ENCODE data around the gene SCUBE1.

Gene SCUBE1

GRCh38 chr22:43242627-43243026, 100.5 kb downstream of the SCUBE1 start:
- H3K4me3 ChIP-seq (ENCODE audit: low read depth, low read length): no peak overlapping the region
- no peak for DNase-seq (ENCODE audit: low read depth)
- TF ChIP-seq, protein P1, sequence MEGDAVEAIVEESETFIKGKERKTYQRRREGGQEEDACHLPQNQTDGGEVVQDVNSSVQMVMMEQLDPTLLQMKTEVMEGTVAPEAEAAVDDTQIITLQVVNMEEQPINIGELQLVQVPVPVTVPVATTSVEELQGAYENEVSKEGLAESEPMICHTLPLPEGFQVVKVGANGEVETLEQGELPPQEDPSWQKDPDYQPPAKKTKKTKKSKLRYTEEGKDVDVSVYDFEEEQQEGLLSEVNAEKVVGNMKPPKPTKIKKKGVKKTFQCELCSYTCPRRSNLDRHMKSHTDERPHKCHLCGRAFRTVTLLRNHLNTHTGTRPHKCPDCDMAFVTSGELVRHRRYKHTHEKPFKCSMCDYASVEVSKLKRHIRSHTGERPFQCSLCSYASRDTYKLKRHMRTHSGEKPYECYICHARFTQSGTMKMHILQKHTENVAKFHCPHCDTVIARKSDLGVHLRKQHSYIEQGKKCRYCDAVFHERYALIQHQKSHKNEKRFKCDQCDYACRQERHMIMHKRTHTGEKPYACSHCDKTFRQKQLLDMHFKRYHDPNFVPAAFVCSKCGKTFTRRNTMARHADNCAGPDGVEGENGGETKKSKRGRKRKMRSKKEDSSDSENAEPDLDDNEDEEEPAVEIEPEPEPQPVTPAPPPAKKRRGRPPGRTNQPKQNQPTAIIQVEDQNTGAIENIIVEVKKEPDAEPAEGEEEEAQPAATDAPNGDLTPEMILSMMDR (IDR thresholded peaks at IDR 0.05; ENCODE audit: control insufficient read depth, extremely low read depth, insufficient read depth): no peak

DNA sequence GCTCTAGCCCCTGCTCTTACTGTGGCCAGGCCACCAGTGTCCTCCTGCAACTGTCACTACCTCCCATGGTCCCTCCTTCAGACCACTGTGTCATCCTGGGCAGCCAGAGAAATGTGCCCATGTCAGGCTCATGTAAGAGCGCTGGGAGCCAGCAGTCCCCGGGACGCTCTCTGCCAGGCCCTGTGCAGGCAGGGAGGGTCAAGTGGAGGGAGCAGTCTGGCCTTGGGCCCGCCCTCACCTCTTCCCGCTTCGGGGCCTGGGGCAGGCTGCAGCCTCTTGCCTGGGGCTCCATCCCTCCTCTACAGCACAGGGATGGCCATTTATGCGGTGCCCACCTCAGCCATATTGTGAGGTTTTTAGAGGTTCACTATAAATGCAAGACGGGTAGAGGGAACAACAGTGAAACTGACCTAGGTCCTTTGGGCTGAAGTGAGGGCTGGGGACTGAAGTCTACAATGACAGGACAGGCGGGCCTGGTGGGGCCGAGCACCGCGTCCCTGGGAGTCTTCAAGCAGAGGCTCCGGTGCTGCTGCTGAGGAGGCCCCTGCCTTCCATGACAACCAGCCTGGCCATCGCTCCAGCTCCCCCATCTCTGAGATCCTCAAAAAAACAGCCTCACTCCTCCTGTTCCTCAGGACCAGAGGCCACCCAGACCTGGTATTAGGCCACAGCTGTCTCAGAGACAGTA, 101.3 kb downstream of the SCUBE1 start:
- DNase-seq (ENCODE audit: low read depth): no peak
- TF ChIP-seq, protein P1 (IDR thresholded peaks at IDR 0.05; ENCODE audit: control insufficient read depth, extremely low read depth, insufficient read depth): no peak
- no peak overlapping the region for H3K4me3 ChIP-seq (ENCODE audit: low read depth, low read length)

DNA sequence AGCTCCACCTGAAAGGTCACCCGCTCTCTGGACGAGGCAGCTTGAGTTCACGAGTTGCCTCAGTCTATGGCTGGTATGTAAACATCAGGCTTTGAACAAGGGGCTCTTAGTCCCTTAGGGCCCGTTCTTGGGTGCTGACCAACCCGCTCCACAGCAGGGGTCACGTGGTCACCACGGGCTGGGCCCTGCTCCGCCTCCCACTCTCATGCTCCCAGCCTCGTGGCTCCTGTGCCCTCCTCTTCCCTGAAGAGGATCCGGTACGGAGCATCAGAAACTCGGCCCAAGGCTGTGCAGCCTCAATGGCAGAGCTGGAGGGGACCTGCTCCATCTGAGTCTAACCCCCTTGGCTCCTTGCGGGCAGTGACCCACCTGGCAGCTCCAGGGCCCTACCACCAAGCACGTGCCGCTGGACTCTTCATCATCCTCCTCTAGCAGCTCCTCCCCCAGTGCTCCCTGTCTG, 102.0 kb downstream of the SCUBE1 start:
- DNase-seq (ENCODE audit: low read depth): no peak
- TF ChIP-seq, protein P1 (IDR thresholded peaks at IDR 0.05; ENCODE audit: control insufficient read depth, extremely low read depth, insufficient read depth): no peak

DNA sequence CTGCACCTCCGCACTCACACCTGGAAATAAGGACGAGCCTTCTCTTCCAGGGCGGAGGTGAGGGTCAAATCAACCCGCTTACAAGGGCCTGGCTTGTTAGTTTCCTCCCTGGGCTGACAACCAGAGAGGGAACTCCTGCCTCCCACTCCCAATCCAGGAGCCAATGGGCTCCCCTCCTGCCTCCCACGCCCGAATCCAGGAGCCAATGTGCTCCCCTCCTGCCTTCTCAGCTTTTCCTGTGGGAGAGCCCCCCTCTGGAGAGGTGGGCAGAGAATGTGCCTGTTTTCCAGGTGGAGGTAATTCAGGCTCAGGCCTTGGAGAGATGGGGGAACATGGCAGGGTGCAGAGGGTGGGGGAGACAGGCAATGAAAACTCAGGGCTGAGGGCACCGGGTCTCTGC, 102.6 kb downstream of the SCUBE1 start:
- H3K4me3 ChIP-seq (ENCODE audit: low read depth, low read length): no peak overlapping the region
- no peak for DNase-seq (ENCODE audit: low read depth)
- TF ChIP-seq, protein P1 (IDR thresholded peaks at IDR 0.05; ENCODE audit: control insufficient read depth, extremely low read depth, insufficient read depth): no peak

More for the DNA sequence above, 102.0 kb downstream of the SCUBE1 start:
- no peak overlapping the region for H3K4me3 ChIP-seq (ENCODE audit: low read depth, low read length)

- DNase-seq (ENCODE audit: low read depth): no peak
- no peak overlapping the region for H3K4me3 ChIP-seq (ENCODE audit: low read depth, low read length)
- TF ChIP-seq, protein P1 (IDR thresholded peaks at IDR 0.05; ENCODE audit: control insufficient read depth, extremely low read depth, insufficient read depth): no peak
Observed at GRCh38 chr22:43239956-43240355, 103.2 kb downstream of the SCUBE1 start.

DNA sequence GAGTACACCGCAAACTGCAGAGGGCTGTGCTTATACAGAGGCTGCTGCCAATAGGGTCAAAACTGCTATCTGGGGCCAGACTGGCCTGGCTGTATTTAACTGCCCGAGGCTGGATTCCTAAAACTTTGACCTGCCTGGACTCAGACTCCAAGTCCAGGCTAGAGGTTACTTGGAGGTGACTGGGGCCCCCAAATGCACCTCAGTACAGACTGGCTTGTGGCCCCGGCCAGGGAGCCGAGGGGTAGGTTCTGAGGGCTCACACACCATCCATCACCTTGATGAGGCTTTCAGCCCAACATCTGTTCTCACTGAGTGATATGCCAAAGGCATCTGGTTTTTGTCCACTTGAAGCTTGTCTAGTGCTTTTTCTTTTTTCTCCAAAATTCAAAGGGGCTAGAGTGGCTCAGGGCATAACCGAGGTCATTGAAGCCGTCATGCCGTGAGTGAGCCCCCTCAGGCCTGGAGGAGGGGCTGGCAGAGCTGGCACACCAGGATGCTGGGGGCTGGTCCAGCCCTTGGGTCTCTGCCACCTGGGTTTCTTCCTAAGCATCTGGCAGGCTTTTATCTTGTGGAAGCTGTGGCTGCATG, 103.9 kb downstream of the SCUBE1 start:
- H3K4me3 ChIP-seq (ENCODE audit: low read depth, low read length): no peak overlapping the region
- TF ChIP-seq, protein P1 (IDR thresholded peaks at IDR 0.05; ENCODE audit: control insufficient read depth, extremely low read depth, insufficient read depth): no peak
- DNase-seq (ENCODE audit: low read depth): no peak

Data from LNCaP clone FGC (cell line).